ENCODE data around the gene CASP2. TPM values are rescaled to one million over a fixed set of nuclear protein-coding genes. Genes with fewer than 3 reads are reported as not detected.

CASP2 gene
- total and polyA plus RNA-seq, 2 of the 8 experiments (the other 6 are each of a cell fraction or from before 2014, with no cell fraction given): 23.7 to 35.3 TPM

DNA sequence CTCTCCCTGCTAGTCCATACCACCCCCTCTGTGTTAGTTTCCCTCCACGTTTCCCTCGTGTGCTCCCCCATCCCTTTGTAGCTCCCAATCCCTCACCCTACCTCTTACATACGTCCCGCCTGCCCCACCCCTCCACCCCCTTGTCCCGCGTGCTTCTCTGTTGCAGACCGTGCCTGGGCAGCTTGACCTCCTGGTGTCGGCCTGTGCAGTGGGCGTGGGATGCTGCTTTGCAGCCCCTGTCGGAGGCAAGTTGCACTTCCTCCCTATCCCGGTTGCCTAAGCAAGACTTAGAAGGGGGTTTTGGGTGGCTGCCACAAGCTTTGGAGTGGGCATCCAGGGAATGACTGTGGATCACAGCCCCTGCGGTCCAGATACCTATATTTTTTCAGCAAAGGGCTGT, 35.5 kb downstream of the CASP2 start (continued):
- TF ChIP-seq TEAD4 (IDR thresholded peaks at IDR 0.05; ENCODE audit: low read depth, low read length): no peak
- no peak for TF ChIP-seq HDAC6 (IDR thresholded peaks at IDR 0.05; ENCODE audit: low read depth, low read length)

Measured in H1 (cell line).